ENCODE results near the gene TPCN2.

The TPCN2 gene

DNA sequence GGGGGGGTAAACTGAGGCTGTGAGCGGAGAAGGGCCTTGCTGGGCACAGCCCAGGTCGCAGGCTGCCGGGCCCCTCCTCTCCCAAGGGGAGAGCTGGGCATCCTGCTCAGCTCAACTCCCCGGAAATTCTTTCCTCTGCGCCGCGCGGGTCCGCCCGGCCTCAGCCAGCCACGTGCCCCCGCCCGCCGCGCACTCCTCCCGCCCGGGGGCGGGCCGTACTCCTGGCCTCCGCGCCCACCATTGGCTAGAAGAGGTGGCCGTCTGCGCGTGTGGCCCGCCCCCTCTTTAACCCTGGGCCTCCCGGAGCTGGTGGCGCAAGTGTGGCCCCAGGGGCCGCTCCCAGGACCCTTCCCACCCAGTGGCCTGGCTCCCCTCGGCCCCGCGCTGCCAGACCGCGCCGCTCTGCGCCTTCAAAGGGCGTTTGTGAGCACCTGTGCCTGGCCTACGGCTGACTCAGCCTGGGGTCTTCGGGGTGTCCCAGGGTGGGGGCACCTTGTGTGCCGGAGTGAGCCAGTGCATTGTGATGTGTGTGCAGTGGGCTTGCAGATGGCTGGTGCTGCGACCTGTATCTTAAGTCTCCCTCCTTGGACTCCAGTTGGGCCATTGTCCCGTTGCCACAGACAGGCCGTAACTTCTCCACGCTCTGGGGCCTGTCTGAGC is 37.6 kb upstream of the TPCN2 start:
- DNase-seq, result peak; percentile 83

DNA sequence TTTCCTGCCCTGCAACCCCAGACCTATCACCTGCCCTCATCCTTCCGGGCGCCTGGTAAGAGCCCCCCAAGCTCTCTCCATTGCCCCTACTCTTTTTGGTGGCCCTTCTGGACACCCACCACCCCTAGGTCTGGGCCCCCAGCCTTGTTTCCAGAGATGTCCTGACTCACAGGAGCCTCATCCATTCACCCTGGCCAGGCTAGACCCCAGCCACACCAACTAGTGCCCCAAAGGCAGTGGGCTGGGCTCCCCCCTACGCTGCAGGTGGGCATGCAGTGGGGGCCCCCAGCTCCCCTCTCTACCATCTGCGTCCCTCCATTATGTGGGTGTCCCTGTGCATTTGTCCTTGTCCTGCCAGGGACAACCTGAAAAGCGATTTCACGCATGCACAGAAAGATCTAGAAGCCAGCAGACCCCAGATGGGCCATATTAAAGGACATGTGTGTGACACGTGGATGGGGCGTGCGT is 37.1 kb upstream of the TPCN2 start:
- peak; percentile 43 for DNase-seq

DNA sequence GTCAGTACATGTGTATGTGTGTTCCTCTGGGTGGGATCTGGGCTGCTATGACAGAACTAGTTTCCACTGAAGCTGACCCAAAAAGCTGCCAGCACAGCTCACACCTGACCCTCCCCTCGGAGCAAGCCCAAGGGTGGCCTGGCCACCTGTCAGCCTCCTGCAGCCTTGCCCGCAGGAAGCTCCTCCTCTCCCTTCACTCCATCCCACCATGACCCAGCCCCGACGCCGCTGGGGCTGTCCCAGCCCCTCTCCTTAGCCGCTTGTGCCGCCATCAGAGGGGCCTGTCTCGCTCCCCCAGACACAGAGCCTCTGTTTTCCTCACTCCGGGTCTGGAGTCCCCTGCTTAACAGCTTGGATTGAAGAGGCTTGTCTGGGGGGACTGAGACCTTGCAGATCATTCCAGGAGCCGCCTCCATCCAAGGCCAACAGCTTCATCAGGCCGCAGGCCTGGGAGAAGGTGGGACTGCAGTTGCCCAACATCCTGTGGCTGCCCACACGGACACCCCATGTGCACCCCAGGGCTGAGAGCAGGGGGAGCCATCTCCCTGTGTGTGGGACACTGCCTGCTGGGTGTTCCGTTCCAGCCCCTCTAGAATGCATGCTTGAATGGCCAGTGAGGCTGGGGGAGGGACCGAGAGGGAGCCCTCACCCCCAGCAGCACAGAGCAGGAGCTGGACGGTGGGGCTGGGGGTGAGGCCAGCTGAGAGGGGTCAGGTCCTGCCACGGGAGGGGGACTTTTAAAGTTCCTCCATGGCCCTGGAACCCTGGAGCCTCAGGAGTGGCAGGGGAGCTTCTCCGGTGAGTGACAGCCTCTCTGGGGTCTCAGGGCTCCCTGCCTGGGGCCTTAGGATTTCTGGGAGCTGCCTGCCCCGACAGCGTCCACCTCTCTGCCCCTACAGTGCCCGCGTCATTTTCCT is 36.4 kb upstream of the TPCN2 start:
- DNase-seq, result peak; percentile 55

DNA sequence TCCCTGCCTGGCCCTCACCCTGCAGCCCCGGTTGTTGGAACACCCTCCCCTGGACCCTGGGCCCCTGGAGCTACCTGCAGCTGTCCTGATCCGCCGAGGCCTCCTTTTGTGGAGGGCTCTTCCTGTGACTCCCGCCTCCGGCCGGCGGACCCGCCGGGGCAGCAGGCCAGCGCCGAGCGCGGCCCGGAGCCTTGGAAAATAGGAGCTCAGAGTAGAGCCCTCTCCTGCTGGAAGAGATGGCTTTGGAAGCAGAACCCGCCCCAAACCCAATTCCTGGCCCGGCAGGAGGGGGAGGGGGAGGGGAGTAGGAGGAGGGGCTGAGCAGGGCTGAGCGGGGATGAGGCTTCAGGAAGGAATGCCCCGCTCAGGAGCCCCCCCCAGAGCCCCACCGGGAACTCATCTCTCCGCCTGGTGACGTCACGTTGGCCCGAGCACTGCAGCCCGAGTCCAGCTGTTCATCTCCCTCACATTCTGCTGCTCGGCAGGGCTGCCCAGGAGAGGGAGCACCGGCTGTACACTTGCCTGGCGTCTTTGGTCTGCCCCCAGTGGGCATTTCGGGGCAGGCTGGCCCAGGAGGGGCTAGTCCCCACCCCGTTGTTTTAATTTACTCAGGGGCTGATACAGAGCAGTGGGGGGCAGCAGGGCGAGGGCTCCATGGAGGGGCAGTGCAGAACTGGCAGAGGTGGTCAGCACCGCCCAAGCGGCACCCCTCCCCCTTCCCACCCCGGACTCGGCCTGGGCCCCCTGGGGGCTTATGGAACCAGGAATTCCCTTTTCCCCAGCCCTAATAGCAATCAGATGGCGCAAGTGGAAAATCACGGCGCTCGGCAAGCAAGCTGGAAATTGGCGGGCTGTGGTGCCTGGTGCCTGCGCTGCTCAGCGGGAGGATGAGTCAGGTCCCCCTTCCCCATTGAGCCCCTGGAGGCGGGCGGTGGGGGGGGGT is 35.5 kb upstream of the TPCN2 start, which contains the start of gene MRGPRF:
TSS of gene MRGPRF (minus strand) at position 238 of the 943 bp plus-strand sequence. CDS start 3,345 bp downstream, outside the sequence.
- DNase-seq, result peak; percentile 94

DNA sequence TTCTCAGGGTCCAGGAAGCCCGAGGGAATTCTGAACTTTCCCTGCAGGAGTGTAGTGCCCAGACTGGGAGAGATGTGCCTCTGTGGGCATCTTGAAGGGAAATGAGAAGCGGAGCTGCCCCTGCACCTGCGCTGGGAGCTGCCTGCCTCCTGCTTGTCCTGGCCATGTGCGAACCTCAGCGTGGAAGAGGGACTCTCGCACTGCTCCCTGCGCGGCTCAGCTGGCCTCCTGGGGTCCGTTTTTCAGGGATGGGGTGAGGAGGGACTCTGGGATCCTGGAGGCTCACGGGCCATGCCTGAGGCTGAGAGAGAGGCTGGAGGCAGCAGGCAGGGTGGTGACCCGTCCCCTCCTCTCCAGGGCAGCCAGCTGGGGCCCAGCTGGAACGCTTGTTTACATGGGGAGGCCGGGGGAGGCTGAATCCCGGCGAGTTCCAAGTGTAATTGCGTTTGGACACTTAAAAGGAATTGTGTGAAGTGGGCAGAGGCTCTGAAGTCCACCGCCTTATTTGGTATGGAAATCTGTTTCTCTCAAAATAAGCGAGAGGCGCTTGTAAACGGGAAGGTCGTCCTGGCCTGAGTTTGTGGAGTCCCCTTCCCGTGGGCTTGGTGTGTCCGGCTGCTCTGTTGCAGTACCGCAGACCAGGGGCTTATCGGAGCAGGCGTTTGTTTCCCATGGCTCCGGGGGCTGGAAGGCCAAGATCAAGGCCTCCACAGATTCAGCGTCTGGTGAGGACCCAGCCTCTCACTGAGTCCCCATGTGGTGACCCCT is 34.5 kb upstream of the TPCN2 start:
- DNase-seq, result no peak

DNA sequence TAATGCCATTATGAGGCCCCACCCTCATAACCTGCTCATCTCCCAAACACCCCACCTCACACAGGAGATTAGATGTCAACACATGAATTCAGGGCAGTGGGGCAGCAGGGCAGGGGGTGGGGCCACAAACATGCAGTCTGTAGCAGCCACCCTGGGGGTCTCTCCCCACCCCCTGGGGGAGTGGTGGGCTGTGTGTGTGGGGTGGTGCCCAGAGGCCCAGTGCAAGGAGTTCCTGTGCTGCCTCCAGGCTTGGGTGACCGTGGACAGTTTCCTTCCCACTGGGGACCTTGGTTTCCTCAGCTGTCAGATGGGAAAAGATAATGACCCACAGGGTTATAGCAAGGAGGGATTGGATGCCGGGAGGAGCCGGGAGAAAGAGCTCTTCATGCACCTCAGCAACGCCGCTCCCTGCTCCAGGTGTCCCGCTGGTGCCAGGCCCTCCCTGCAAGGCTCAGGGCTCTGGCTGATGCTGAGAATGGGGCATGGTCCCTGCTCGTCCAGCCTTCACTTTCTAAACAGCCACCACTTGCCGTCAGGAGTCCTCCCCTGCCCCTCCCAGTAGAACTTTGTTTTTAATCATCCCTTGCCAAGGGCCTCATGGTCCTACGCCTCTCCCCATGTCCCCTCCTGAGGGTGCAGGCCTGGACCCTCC is 33.7 kb upstream of the TPCN2 start:
- DNase-seq, result no peak

DNA sequence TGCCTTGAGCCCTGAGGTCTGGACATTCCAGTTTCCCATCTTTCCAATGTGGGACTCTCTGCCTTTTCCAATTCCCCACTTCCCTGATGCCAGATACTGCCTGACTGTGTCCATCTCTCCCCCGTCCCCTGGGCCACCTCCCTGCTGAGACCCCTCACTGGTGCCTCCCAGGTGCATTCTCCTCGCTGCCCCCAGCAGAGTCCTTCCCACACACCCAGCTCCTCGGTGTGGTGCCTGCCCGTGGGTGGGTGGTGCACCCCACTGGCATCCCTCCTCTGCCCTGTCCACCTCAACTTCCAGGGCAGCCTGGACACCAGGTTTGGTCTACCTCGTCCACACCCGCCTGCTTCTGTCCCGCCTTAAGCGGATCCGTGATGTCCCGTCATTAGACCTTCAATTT is 30.8 kb upstream of the TPCN2 start:
- no peak for DNase-seq

DNA sequence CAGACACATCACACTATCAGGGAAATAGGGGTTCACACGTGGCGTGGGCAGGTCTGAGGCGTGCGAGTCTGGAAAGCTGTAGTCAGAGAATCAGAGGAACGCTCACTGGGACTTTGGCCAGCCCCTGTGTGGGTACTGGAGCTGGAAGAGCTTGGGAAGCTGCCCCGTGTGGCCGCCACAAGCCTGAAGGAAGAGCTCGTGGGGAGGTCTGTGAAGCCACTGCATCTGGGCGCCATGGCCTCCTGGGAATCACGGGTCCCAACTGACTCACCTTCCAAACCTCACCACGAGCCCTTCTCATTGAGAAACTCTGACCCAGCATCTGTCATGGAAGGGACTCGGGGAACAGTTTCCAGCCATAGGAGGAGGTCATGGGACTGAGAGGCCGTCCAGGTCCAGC is 29.8 kb upstream of the TPCN2 start:
- DNase-seq, result no peak

DNA sequence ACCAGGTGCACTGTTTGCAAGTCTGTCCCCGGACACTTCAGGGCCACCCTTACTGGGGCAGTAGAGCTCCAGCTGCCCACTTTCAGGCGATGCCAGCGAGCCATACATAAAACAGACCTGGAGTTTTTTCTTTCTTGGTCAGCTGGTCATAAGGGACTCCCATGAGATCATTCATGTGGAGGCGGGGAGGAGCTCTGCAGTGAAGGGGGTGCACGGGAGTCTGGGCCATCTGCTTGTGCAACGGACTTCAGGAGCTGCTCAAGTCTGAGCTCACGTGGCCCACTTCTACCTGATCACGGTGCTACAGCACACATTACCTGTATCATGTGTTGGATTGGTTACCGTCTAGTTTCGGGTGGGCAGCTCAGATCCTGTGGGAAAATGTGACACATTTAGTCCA is 26.5 kb upstream of the TPCN2 start:
- DNase-seq, result no peak

DNA sequence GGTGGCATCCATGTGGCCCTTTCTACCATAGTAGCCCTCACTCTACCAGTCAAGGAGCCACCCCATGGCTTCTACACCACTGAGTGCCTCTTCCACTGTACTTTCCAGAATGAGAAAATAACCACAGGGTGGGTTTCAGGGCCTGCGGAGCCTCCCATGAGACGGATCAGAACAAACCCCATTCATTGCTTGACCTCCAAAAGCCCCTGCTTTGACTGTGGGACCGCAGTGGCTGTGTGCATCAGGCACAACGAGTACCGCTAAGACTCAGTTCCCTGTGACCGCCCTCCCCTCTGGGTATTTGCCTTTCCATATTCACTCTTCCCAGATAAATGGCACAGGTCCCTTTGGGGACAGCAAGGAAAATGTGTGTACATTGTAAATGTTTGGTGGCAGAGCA is 24.2 kb upstream of the TPCN2 start:
- DNase-seq, result no peak

DNA sequence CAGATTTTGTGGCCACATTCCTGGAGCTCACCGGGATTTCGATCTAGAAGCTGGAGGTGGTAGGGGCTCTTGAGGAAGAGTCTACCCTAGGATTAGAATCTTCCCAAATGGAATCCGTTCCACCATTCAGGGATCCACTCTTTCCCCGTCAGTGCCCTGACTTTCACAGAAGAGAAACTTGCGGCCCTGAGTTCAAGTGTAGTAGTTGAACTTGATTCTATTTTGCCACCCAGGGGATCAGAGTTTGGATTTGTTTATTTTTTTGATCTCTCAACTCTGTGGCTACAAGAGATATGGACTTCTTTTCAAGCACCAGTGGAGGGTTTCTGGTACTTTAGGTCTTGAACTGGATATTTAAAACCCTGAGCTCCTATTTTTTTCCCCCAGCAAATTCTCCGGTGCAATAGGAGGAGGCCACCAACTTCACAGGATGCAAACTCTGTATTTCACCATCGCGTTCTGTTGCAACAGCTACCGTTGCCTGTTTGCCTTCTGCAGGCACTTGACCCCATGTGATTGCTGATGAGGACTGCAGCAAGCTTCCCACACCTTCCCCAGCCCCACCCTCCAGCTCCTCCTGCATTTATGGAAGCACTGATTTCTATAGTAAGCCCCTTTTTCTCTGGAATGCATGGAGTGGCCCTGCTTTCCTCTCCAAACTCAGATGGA is 20.9 kb upstream of the TPCN2 start:
- no peak for DNase-seq

DNA sequence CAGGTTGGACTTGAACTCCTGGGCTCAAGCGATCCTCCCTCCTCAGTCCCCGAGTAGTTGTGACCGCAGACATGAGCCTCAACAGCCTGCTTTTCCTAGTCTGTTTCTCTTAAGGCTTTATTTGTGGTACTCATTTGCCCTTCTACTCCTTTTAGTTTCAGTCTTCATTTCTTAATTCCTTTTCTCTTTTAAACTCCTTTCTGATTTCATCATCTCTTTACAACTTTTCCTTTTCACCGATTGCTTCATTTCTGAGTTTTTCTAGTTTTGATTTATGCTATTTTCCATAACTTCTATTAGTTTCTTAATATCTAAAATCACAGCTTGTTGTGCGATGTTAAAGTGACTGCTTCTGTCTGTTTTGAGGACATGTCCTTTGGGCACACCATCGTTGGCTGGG is 18.4 kb upstream of the TPCN2 start:
- no peak for DNase-seq

DNA sequence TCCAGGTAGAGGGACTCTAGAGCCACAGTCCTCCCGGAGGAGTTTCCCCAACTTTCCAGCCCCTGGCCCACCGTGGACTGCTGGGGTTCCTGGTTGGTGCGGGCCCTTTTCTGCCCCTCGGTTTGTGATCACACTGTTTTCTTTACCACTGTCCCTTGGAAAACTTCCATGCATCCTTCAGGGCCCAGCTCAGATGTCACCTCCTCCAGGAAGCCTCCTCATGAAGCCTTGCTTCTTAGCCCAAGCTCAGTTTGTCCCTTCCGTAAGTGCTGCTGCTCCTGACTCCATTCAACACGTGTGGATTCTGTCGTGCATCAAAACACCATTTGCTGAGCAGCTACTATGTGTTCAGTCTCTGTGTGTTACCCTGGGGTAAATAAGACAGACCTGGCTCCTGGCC is 15.9 kb upstream of the TPCN2 start:
- no peak for DNase-seq

DNA sequence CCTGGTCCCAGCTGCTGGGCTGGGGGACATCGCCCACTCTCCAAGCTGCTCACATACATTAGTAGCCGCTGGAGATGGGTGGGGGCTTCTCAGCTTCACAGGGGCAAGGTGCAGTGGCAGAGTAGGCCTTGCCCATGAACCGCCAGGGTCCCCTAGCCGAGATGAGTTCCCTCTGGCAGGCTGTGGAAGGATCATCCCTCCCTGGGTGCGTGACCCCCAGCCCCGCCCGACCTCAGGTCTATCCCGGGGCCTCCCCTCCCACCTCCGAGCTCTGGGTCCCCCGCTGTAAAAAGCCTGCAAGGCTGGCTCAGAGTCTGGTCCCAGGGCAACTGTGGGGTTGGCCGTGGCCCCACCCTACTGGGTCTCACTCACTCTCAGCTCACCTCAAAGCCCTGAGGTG is 15.3 kb upstream of the TPCN2 start:
- no peak for DNase-seq

DNA sequence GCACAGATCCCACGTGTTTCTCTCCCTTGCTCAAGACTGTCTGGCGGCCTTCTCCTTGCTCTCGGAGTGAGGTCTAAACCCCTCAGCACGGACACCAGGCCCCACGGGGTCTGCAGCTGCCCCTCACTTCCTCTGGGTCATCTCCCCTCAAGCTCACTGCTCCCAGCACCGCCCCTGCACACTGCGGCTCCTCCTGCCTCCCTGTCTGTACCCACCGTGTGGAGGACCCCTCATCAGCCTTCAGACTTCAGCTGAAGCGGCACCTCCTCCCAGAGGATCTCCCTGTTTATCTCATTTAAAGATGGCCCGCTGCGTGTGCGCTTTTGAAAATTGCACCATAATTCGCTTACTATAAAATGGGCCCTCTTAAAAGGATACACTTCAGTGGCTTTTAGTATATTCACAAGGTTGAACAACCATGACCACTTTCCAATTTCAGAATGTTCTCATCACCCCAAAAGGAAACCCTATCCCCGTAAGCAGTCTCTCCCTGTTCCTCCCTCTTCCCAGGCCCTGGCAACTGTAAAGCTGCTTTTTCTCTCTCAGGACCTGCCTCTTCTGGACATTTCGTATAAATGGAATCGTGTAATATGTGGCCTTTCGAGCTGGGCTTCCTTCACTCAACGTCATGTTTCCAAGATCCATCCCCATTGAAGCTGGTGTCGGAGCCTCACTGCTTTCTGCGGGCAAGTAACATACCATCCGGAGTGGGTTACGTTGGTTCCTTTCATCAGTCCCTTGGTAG is 14.4 kb upstream of the TPCN2 start:
- DNase-seq, result no peak

DNA sequence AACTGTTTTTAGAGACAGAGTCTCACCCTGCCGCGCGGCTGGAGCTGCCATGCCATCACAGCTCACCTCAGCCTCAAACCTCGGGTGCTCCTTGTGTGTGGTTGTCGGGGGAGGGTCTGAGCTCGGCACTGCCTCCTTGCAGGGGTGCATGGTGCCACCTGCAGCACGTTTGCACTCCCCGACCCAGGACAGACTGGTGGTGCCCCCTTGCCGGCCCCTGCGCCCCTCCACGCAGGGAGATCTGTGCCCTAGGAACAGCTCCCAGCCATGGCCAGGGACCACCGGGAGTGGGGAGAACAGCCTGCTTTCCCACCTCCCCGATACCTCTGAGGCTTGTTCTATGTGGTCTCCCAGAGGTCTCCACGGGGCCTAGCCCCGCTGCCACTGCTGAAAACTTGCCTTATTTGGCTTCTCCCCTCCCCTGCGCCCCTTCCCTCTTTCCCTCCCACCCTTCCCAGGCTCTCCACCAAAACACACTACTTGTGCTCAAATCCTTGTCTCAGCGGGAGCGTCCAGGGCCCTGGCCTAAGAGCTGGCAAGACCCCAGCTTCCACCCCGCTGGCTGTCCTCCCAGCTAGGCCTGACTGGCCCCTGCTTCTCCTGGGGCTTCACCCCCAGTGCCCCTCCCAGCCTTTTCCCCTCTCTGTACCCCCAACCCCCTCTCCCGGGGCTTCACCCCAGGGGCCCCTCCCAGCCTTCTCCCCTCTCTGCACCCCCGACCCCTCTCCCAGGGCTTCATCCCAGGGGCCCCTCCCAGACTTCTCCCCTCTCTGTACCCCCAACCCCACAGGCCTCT is 13.4 kb upstream of the TPCN2 start:
- DNase-seq, result peak; percentile 59

DNA sequence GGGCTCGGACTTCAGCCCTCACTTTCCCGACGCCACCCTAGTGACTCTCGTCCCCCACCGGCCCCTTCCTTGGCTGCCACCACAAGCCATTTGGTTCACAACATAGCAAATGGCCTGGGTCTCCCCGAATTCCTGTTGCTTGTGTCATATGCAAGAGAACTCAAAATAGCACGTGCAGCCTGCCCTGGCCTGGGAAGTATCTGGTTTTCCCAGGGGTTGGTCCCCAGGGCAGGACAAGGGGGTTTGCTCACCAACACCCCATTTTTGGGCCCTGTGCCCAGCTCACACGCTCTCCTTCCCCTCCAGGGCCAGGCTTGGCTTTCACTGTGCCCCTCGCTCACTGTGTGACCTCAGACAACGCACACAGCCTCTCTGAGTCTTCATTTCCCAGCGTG is 12.8 kb upstream of the TPCN2 start:
- DNase-seq, result no peak

DNA sequence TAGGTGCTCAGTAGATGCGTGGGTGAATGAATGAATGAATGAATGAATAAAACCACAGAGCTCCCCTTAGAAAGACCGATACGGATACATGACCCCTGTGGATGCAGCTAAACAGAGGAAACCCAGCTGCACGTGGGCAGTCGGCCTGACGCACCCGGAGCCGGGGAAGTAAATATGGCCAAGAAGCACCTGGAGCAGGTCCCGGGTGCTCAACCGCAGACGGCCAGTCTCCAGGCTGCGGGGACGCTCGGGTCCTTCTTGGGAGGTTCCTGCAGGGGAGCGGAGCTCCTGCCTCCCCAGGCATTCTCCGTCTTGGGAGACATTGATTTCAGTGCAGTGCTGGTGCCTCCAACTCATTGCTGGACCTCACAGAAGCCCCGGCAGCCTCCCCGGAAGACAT is 11.7 kb upstream of the TPCN2 start:
- DNase-seq, result no peak

DNA sequence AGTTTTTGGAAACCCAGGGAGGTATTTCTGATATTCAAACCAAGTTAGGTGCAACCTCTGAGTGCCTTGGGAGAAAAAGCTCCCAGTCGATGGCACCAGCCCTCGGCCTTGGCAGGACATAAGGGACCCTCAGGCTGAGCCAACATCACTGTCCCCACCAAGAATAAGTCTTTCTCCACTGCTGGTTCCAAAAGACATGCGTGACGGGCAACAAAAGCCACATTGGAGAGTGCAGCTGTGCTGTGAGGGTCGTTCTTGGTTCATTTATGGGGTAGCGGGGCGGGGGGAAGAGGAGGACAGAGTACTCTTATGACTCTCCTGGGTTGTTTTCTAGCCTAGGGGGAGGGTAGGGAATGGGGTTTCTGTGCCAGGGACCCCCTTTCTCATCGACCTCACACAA is 11.2 kb upstream of the TPCN2 start:
- no peak for DNase-seq
